HG03066 (cell line): ENCODE data around the gene NKTR.
"Not testable (repeated sequence)": the region's sequence is repeated elsewhere in the genome, so short reads cannot be mapped to it uniquely, and the experiment has no call there.

Experiments
- ATAC-seq: cut with Tn5 transposase; IDR thresholded peaks from one replicate; pipeline ENCODE4 v1.9.1; 2021; ENCODE audit warnings: low read depth; ENCODE audit not compliant: unreplicated experiment

NKTR gene

DNA sequence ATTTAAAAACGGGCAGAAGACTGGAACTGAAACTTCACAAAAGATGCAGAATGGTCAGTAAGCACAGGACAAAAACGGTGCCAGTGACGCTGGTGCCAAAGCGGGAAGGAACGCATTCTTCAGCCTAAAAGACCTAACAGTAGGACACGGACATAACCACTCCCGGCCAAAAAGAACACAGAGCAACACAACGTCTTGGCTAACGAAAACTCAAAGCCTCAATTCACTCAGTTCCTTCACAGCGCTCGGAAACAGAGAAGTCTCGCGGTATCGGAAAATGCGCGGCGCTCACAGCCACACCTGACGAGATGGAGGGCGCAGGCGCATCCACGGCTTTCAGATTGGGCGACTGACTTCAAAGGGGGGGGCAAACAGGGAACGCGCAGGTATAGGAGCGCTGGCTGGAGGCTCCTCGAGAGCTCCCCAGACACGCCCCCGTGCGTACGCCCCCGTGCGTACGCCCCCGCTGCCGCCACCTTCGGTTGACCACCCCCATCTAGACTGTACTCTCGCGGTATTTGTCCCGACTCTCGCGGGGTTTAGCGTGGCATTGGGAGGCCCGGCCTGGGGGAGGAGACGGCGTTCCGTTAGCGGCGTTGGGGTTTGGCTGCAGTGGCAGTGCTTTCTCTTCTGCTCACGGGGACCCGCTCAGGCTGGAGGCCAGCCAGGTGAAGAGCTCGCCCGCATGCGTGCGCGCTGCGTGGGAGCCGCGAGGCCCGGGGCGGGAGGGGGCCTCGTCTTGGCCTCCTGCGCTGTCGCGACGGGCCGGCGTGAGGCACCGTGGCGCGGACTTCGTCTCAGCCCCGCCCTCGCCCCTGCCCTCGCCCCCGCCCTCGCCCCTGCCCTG lies at the start of gene NKTR:
Gene NKTR, plus strand, starts transcription at position 576 of the 847 bp plus-strand sequence. CDS start 321 bp downstream, outside the sequence.
- peak; percentile 78 for ATAC-seq

DNA sequence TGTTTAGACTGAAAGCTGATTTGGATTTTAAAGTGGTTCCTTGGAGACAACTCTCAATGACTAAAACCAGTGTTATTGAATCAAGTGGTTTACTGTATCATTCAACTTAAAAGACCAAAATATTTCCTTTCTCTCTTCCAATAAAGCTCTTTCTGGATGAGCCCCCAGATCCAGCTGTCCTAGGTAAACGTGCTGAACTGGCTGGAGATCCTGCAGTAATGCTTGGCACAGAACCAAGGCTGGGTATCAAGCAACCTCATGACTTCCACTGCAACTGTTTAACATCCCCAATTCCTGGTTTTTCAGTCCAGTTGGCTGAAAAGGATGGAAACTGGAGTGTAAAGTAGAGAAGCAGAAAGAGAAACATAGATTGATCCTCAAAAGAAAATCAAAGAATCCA lies 47.7 kb upstream of the NKTR start:
- ATAC-seq = no peak

DNA sequence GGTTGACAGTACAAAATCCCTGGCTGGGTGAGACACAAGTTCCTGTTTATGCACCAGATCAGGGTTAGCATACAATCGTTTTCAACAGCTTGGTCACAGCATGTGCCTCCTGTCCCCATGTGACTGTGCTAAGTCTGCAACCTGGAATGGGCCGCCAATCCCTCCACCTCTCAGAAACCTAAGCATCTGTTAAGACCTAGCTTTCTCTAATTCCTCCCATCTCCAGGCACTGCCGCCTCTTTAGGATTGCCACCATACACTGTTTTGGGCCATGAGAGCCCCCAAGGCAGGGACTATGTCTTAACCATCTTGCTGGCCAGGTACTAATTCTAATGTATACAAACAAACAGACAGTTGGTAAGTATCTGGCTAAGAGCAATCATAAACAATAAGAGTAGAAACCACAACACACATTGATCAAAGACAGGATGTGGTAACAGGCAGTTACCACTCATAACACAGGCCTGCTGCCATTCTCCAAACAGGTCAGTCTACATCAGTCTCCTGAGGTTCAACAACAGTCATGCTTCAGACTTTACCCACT lies 44.3 kb upstream of the NKTR start:
- no peak for ATAC-seq

DNA sequence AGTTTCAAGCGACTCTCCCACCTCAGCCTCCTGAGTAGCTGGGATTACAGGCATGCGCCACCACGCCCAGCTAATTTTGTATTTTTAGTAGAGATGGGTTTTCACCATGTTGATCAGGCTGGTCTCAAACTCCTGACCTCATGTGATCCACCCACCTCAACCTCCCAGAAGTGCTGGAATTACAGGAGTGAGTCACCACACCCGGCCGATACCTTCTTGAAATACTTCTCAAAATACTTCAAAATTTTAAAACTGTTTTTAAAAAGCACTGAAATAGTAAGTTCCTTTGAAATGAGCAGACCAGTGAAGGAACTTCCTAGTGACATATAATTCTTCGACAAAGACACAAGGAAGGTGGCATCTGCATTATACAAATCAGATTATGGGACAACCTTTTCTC lies 43.7 kb upstream of the NKTR start:
- ATAC-seq = not testable (repeated sequence)

DNA sequence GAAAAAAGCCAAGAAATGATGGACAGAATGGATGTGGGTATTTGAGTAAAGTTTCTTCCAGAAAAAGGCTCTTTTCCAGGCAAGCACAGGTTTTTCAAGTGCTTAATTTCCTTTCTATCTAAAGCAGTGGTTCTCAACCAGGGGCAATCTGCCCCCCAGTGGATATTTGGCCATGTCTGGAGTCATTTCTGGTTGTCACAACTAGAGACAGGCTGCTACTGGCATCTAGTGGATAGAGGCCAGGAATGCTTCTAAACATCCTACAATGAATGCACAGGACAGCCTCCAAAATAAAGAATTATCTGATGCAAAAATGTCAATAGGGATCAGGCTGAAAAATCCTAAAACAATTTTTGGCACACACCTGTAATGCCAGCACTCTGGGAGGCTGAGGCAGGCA lies 42.6 kb upstream of the NKTR start:
- no peak for ATAC-seq

DNA sequence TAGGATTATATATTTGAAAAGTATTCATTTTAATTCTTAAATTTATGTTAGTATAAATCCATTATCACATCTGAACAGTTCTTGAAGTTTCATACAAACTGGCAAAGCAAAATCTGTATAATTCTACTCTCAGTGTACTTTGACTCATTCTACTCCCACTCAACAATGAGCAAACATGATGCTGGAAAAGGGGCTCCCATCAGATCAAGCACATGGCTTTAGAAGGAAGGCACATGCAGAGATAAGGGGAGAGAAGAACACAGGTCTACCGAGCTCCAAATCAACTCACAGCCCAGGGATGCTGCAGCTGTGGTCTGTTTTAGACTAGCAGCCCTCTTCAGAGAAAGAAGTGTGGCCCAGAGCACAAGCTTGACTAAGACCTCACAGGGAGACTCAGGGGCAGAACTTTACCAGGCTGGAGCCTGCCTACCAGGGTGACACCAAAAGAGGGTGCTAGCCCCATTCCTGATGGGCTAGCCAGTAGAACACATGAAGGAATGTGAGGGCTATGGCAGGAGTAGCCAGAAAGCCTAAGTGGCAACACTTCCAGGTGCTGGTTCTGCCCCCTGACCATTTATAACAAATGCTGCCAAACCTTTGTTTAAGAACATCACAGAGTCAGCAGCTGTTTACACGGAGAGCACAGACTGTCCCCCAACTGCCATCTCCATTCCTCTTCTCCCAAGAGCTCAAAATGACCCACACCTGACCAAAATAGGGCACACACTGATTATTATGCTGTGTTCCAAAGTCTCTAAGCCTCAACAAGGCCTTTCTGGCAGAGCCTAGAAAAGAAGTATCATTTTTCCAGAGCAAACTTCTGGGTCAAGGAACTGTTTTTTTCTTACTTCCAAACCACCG lies 38.2 kb upstream of the NKTR start:
- no peak for ATAC-seq

DNA sequence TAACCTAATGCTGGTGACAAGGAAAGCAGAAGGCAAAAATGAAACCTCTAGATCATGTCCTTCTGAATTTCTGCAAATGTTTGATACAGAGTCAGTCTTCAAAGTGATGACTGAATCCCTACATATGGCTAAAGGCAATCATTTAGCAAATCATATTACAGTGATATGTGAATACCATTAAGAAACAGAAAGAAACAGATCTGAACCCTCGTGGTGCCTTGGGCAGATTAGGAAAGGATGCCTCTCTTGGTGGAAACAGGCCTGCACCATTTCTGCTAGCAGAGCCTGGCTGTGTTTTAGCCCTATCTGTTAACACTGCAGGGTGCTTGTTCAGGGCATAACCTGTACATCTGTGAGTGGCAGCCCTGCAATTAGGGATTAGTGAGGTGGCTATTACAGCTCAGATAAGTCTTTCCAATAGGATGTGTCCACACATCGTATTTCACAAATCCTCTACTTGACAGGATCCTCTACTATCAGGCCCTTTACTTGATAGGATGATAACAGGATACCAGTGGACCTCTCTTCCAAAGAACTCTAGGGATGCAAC lies 30.8 kb upstream of the NKTR start:
- no peak for ATAC-seq

DNA sequence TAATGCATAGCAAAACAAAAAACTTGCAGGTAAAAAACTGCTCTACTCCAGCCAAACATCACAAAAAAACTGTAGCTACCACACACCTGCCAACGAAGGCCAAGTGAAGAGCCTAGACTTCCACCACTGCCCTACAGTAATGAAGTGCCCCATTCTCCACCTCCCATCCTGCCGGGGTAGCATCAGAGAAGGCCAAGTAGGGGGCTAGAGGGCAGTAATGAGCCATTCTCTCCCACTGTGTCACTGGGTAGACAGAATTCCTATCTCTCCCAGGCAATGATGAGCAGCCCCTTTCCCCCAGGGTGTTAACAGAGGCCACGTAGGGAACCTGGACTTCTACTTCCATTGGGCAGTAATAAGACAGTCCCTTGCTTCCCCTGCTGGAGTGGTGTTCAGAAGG lies 28.2 kb upstream of the NKTR start:
- no peak for ATAC-seq

DNA sequence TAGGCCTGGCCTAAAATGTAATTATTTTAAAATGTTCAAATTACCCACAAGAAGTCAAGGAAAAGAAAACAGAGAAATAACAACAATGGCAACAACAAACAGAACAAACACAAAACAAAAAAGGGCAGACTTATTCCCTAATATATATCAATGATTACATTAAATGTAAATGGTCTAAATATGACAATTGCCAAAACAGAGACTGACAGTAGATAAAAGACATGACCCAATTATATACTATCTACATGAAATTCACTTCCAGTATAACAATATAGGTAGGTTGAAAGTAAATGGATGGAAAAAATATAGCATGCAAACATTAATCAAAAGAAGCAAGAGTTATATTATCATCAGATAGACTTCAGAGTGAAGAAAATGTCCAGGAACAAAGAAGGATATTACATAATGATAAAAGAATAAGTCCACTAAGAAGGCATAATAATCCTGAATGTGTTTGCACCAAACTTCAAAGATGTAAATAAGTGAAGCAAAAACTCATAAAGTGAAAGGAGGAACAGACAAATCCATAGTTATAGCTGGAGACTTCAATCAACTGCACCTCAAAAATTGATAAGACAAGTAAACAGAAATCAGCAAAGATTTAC lies 25.2 kb upstream of the NKTR start:
- ATAC-seq = no peak

DNA sequence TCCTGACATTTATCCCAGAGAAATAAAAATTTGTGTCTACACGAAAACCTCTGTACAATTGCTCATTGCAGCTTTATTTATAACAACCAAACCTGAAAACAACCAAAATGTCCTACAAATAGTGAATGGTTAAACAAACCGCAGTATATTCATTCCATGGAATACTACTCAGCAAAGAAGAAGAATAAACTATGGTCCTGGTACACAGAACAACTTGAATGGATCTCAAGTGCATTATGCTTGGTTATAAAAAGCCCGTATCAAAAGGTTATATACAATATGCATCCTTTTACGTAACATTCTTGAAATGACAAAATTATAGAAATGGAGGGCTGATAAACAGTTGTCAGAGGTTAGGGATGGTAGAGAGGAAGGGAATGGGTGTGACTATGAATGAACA lies 22.4 kb upstream of the NKTR start:
- ATAC-seq = no peak

DNA sequence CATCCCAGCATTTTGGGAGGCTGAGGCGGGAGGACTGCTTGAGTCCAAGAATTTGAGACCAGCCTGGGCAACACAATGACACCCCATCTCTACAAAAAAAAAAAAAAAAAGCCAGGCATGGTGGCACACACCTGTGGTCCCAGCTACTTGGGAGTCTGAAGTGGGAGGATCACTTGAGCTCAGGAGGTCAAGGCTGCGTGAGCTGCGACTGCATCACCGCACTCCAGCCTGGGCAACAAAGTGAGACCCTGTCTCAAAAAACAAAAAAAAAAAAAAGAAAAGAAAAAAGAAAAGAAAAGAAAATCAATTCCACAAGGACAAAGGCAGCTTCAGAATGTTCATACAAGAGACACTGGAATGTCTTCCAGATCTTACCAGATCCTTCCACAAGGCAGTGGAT lies 21.1 kb upstream of the NKTR start:
- not testable (repeated sequence) for ATAC-seq

DNA sequence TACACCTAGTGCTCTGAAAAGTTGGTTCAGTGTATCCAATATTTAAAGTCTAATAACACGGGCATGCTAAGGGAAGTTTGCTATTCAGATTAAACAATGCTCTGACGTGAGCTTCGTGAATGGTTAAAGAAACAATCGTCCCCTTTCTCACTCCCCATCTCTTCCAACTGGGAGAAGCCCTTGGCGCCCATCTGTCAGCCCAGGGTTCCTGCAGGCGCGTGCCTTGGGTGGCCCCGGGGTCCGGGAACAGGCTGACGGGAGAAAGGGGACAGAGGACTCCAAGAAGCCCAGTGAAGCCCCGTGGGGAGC lies 19.1 kb upstream of the NKTR start:
- no peak for ATAC-seq

DNA sequence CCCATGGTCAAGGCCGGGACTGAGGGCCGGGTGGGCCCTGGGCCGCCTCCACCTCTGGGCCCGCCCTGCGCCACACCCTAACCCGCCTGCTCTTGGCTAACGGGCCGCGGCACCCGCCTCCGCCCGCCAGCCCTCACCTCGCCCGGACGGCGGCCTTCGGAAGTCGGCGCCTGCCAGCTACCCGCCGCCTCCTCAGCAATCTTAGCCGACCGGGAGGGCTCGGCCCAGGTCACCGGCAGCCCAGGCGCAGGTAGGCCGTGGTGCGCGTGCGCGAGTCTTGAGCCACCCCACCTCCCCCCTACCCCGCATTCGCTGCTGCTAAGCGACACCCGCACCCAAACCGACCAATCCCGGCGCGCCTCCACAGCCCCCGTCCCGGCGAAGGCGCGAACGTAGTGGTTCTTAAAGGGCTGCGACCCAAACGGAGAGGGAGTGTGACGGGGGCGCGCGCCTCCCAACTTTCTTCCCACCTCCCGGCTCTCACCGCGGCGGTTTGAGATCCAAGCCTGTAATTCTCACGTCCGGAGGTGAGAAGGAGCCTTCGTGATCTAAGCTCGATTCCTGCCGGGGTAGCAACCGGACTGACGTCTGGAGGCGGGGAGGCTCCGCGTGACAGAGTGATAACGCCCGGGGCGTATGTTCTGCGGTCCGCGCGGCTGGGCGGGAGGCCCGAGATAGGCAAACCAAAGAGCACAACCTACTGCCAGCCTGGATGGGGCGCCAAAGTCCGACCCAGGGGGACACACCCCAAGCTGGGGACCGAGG lies 18.6 kb upstream of the NKTR start, which contains the start of gene SEC22C:
Gene SEC22C, minus strand, starts transcription at position 259 of the 765 bp plus-strand sequence. CDS start 12,921 bp downstream, outside the sequence.
- ATAC-seq = peak; percentile 93

DNA sequence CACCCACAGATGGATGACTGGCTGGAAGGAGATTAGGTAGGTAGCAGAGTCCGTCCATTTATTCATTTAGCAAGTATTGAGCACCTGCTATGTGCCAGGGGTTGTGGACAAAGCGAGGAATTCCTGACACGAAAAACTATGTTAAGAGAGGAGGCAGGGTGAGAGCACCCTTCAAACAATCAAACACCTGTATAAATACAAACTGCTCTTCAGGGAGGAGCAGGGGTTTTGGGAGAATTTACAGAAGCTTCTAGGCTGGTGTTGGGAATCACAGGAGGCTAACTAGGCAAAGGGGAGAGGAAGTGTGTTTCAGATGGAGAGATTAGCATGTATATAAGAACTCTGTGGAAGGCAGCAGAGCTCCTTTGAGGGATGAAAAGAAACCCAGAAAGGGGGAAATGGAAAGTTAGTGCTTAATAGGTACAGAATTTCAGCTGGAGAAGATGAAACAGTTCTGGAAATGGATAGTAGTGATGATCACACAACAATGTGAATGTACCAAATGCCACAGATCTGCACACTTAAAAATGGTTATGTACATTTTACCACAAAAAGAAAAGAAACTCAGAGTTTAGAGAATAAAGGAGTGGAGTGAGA lies 17.9 kb upstream of the NKTR start:
- no peak for ATAC-seq

DNA sequence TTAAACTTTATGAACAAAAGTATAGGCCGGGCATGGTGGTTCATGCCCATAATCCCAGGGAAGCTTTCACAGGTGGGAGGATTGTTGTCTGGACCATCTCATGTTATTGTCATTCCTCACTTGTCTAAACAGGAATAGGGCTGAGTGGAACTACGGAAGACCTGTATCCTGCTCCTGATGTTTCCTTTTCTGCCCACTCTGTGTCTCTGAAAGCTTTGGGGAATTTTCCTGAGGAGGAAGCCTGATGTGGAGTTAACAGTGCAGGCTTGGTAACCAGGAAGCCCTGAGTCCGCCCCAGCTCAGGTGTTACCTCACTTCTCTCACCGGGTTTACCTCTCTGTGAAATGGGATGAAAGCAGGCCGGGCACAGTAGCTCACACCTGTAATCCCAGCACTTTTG lies 11.9 kb upstream of the NKTR start:
- no peak for ATAC-seq

DNA sequence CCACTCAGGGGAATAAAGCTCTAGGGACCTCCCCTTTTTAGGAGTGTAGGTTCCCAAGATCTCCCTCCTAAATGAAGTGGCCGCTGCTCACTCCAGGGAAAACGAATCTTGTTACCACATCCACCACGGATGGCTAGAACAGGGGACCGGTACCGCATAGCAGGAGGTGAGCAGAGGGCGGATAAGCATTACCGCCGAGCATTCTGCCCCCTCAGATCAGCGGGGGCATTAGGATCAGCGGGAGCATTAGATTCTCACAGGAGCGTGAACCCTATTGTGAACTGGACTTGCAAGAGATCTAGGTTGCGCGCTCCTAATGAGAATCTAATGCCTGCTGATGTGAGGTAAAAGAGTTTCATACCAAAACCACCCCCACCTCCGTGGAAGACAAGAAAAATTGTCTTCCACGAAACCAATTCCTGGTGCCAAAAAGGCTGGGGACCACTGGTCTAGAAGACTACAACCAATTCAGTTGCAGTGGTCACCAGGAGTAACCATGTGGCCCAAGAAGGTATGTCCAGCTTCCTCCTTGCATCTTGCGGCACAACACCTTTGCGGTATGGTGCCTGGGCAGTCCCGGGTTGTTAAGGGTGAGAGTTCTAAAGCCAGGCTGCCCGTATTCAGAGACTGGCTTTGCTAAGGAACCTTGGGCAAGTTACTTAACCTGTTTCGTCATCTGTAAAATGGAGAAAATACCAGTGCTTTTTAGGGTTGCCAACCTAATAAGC lies 10.9 kb upstream of the NKTR start:
- no peak for ATAC-seq

DNA sequence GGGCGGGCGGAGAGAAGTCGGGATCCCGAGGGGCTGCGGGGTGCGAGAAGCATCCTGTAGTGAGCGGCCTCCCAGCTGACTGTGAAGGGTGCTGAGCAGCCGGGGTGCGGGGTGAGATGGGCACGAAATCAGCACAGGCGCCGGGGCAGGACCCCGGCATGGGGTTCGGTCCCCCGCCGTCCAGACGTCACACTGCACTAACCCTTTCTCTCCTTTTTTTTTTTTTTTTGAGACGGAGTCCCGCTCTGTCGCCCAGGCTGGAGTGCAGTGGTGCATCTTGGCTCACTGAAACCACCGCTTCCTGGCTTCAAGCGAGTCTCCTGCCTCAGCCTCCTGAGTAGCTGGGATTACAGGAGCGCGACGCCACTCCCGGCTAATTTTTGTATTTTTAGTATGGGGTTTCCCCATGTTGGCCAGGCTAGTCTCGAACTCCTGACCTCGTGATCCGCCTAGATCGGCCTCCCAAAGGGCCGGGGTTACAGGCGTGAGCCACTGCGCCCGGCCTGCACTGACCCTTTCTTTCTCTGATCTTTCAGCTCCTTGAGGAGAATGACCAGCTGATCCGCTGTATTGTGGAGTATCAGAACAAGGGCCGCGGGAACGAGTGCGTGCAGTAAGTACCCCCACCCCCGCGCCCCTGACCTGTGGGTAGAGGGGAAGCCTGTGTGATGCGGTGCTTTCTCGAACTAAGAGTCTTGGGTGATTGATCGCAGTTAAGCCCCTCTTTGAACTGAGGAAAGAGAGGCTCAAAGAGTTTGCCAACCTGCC lies 9.3 kb upstream of the NKTR start:
- ATAC-seq = no peak

DNA sequence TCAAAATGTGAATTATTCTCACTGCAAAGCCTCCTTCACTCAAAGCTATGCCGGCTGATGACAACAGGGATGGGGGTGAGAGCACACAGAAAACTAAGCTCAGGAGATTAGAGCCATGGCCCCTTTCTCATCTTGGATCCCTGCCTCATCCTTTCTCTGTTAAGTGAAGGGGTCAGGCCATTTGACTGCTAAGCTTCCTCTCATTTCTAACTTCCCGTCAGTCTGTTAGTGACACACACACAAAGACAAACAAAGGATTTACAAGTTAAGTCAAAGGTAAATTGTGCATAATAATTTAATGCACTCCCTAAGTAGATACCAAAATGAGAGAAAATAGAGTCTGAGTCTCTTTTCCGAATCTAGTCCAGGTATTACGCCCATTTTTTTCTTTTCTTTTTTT lies 8.7 kb upstream of the NKTR start:
- no peak for ATAC-seq
